ENCODE measurements around the gene OR5AL1. TPM values are rescaled to one million over a fixed set of nuclear protein-coding genes. Genes with fewer than 3 reads are reported as not detected.

The OR5AL1 gene
- total RNA-seq (2011; cell fraction: chromatin; rRNA removed; ENCODE audit: low replicate concordance) = not detected in 2 replicates
- not detected in 2 replicates for total RNA-seq (2011; cell fraction: nucleolus; rRNA removed)
- not detected in 2 replicates for total RNA-seq (2011; cell fraction: nucleoplasm; rRNA removed)
- not detected in 2 replicates for total RNA-seq (2014; rRNA removed)
- not detected in 2 replicates for total RNA-seq (2014; rRNA removed; fragmentation: Illumina TruSeq; extraction: Trizol)
- total RNA-seq (2015; rRNA removed; fragmentation: Illumina TruSeq; extraction: Trizol) = not detected in 2 replicates
- total RNA-seq (2021) = not detected in 2 replicates
- polyA plus RNA-seq (2011; rRNA removed) = not detected in 2 replicates
- polyA plus RNA-seq (2011; cell fraction: cytosol; rRNA removed) = not detected in 2 replicates
- polyA plus RNA-seq (2011; cell fraction: nucleus; rRNA removed) = not detected in 2 replicates
- polyA plus RNA-seq (2012) = not detected in 2 replicates
- not detected in 2 replicates for polyA plus RNA-seq (2014; fragmentation: Illumina TruSeq; extraction: Trizol)
- polyA plus RNA-seq (2014; fragmentation: Nextera tagmentation; extraction: Ambion mirVana) = not detected
- not detected in 2 replicates for polyA plus RNA-seq (2014; rRNA removed)
- not detected in 2 replicates for polyA minus RNA-seq (2011; rRNA and poly(A)+ RNA removed)
- not detected in 2 replicates for polyA minus RNA-seq (2011; cell fraction: cytosol; rRNA and poly(A)+ RNA removed)
- not detected in 2 replicates for polyA minus RNA-seq (2011; cell fraction: nucleus; rRNA and poly(A)+ RNA removed)
- not detected for Bru-seq, nascent RNA
- BruChase-seq, experiment 1, labeled RNA remaining after a 2-hour chase = not detected
- not detected for BruChase-seq, experiment 2, labeled RNA remaining after a 6-hour chase
- long read RNA-seq, experiment 1 = 0 reads
- long read RNA-seq, experiment 2 = 0 reads
- long read RNA-seq, experiment 3 = 0 reads

- CTCF ChIA-PET (ENCODE audit: low intra/inter-chr PET ratio) = no interaction called here
- no peak within 1 kb of the TSS for H3K4me3 ChIP-seq
- no peak within 1 kb of the TSS for H3K9ac ChIP-seq (ENCODE audit: insufficient read depth in 1 of 2, low read depth in 2 of 2, low read length in 2 of 2)
- H2AFZ ChIP-seq (ENCODE audit: low read depth, low read length) = no peak within 1 kb of the TSS
- no peaks in the 10 kb centered on the region for H3K79me2 ChIP-seq (ENCODE audit: control insufficient read depth, insufficient read depth, low read length)
- FAIRE-seq (no peak), ATAC-seq (no peak), DNase-seq (ENCODE audit: extremely low read depth in 1 of 4, low spot score in 3 of 4) (no peak)
- BruUV-seq (replicated peaks) = no TSS peak
- H4K20me1 ChIP-seq (replicated peaks; ENCODE audit: control insufficient read depth, insufficient read depth, low read length) = no peaks in the 10 kb centered on the region
- in situ Hi-C loops (cut with MboI) = no loop called here
- intact Hi-C loops (cut with micrococcal nuclease) = no loop called here
- no peak within 1 kb of the TSS for H3K27ac ChIP-seq (ENCODE audit: extremely low read depth, low read depth, low read length)
- WGBS (ENCODE audit: insufficient coverage, low coverage, missing lambda C conversion rate) = 0% methylated on average over 1 of the region's 1 CpG
- H3K4me1 ChIP-seq (replicated peaks in 1 of 2; ENCODE audit: control insufficient read depth in 2 of 2, insufficient read depth in 2 of 2, low read length in 2 of 2) = no peaks in the 10 kb centered on the region
- no peaks in the 10 kb centered on the region for H3K36me3 ChIP-seq (ENCODE audit: control insufficient read depth, insufficient read depth, low read length)
- H3K9me1 ChIP-seq (ENCODE audit: control insufficient read depth, insufficient read depth, low read length) = no peaks in the 10 kb centered on the region
- no peaks in the 10 kb centered on the region for H3K9me3 ChIP-seq (replicated peaks; ENCODE audit: control insufficient read depth, insufficient read depth, low read depth, low read length)
- TF ChIP-seq CTCFL (IDR thresholded peaks at IDR 0.05; ENCODE audit: borderline replicate concordance, insufficient read depth, low read depth, low read length, poor library complexity, severe bottlenecking) (no peak), ZNF217 (CRISPR knock-in tag; IDR thresholded peaks at IDR 0.05) (no peak), NCOR1 (IDR thresholded peaks at IDR 0.05) (no peak), ZNF41 (CRISPR knock-in tag; conservative IDR thresholded peaks at IDR 0.05) (no peak), HLTF (IDR thresholded peaks at IDR 0.05) (no peak), HES1 (IDR thresholded peaks at IDR 0.05; ENCODE audit: low read depth) (no peak), ZNF75A (CRISPR knock-in tag; IDR thresholded peaks at IDR 0.05) (no peak), SRSF7 (optimal IDR thresholded peaks at IDR 0.05; ENCODE audit: low read depth, low read length) (no peak), NCOA6 (IDR thresholded peaks at IDR 0.05) (no peak), ZNF232 (CRISPR knock-in tag; IDR thresholded peaks at IDR 0.05) (no peak), SMARCC2 (IDR thresholded peaks at IDR 0.05; ENCODE audit: low read depth) (no peak), SREBF2 (CRISPR knock-in tag; IDR thresholded peaks at IDR 0.05) (no peak), BCL6 (CRISPR knock-in tag; IDR thresholded peaks at IDR 0.05) (no peak), L3MBTL2 (IDR thresholded peaks at IDR 0.05) (no peak), FOXM1 (IDR thresholded peaks at IDR 0.05; ENCODE audit: low read depth) (no peak), FOXM1 (CRISPR knock-in tag; IDR thresholded peaks at IDR 0.05; ENCODE audit: low read depth) (no peak), KDM1A (IDR thresholded peaks at IDR 0.05) (no peak), ZNF175 (CRISPR knock-in tag; IDR thresholded peaks at IDR 0.05; ENCODE audit: low read depth) (no peak), NFE2 (IDR thresholded peaks at IDR 0.05; ENCODE audit: low read depth) (no peak), FOXJ3 (CRISPR knock-in tag; IDR thresholded peaks at IDR 0.05) (no peak), ZNF143 (CRISPR knock-in tag; IDR thresholded peaks at IDR 0.05) (no peak)
- POLR2A ChIA-PET = no interaction called here
- no peaks in the 10 kb centered on the region for H3K27me3 ChIP-seq (ENCODE audit: control insufficient read depth in 2 of 2, insufficient read depth in 2 of 2, low read length in 2 of 2)
- no peak within 1 kb of the TSS for H3K4me2 ChIP-seq (ENCODE audit: insufficient read depth, low read length)
These were observed at the start of gene OR5AL1 for GRCh38 chr11:56412396-56412795. OR5AL1 (plus strand) TSS chr11:56412696.

All from K562 (cell line).